ENCODE measurements around the gene MKLN1.

The MKLN1 gene

DNA sequence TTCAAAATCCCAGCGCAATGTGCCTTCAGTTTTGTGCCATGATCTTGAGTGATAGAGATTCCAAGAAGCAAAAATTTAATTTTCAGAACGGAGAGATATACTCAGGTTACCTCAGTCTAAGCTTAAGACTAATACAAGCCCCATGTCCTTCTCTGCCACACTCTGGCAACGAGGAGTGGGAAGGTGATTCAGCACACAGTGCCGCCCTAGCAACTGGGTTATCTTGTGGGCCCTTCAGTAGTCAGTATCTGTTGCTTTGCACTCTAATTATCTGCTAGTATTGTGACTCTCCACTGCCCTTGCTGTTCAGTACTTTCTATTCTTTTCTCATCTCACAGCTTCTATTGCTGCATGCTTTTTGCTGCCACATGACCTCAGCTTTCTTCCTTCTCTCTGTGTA, 39.2 kb upstream of the MKLN1 start:
- Histone ChIP-seq H3K27me3 (ENCODE audit: insufficient read depth, low read length, poor library complexity) (no peaks in the 10 kb centered on the region), H3K56ac (ENCODE audit: low read length) (no peak overlapping the region), H3K4me3 (ENCODE audit: low read length) (no peak overlapping the region), H3K27ac (ENCODE audit: low read depth, low read length) (no peak overlapping the region), H2BK15ac (replicated peaks; ENCODE audit: low read depth) (no peak overlapping the region), H3K4me2 (ENCODE audit: low read length) (no peak overlapping the region), H2BK120ac (ENCODE audit: low read depth, low read length) (no peak overlapping the region), H3K79me1 (ENCODE audit: low read length) (no peaks in the 10 kb centered on the region), H4K5ac (ENCODE audit: low read length) (no peak overlapping the region), H3K36me3 (ENCODE audit: control insufficient read depth, insufficient read depth, low read length) (no peaks in the 10 kb centered on the region), H2AK5ac (ENCODE audit: low read length) (no peak overlapping the region), H3K18ac (ENCODE audit: low read length) (no peak overlapping the region), H3K4ac (ENCODE audit: low read depth, low read length) (no peak overlapping the region), H3K4me1 (ENCODE audit: control insufficient read depth, low read depth, low read length) (no peaks in the 10 kb centered on the region), H3K23ac (ENCODE audit: low read length) (no peak overlapping the region), H3K79me2 (ENCODE audit: control insufficient read depth, insufficient read depth, low read length) (no peaks in the 10 kb centered on the region), H3K9ac (ENCODE audit: low read length) (no peak overlapping the region), H2BK5ac (ENCODE audit: low read length) (no peak overlapping the region), H4K8ac (ENCODE audit: low read depth, low read length) (no peak overlapping the region)
- no peak for DNase-seq
- WGBS (ENCODE audit: extremely low coverage, insufficient coverage, low lambda C conversion rate): no CpG with 5 or more reads among the region's 4 CpGs

GRCh38 chr7:131289051-131289450, 38.6 kb upstream of the MKLN1 start:
- no peaks in the 10 kb centered on the region for H3K36me3 ChIP-seq (ENCODE audit: control insufficient read depth, insufficient read depth, low read length)
- H3K79me2 ChIP-seq (ENCODE audit: control insufficient read depth, insufficient read depth, low read length): no peaks in the 10 kb centered on the region
- H3K27ac ChIP-seq (ENCODE audit: low read depth, low read length): no peak overlapping the region
- no peaks in the 10 kb centered on the region for H3K4me1 ChIP-seq (ENCODE audit: control insufficient read depth, low read depth, low read length)
- no peak overlapping the region for H3K4me2 ChIP-seq (ENCODE audit: low read length)
- H4K8ac ChIP-seq (ENCODE audit: low read depth, low read length): no peak overlapping the region
- H3K18ac ChIP-seq (ENCODE audit: low read length): no peak overlapping the region
- no peaks in the 10 kb centered on the region for H3K27me3 ChIP-seq (ENCODE audit: insufficient read depth, low read length, poor library complexity)
- H2BK120ac ChIP-seq (ENCODE audit: low read depth, low read length): no peak overlapping the region
- no peak overlapping the region for H2BK5ac ChIP-seq (ENCODE audit: low read length)
- H2AK5ac ChIP-seq (ENCODE audit: low read length): no peak overlapping the region
- WGBS (ENCODE audit: extremely low coverage, insufficient coverage, low lambda C conversion rate): no CpG with 5 or more reads among the region's 5 CpGs
- H3K23ac ChIP-seq (ENCODE audit: low read length): no peak overlapping the region
- no peak overlapping the region for H3K9ac ChIP-seq (ENCODE audit: low read length)
- no peak overlapping the region for H3K56ac ChIP-seq (ENCODE audit: low read length)
- H3K4ac ChIP-seq (ENCODE audit: low read depth, low read length): no peak overlapping the region
- no peak overlapping the region for H3K4me3 ChIP-seq (ENCODE audit: low read length)
- no peak for DNase-seq
- no peak overlapping the region for H4K5ac ChIP-seq (ENCODE audit: low read length)
- H2BK15ac ChIP-seq (replicated peaks; ENCODE audit: low read depth): no peak overlapping the region
- H3K79me1 ChIP-seq (ENCODE audit: low read length): no peaks in the 10 kb centered on the region

DNA sequence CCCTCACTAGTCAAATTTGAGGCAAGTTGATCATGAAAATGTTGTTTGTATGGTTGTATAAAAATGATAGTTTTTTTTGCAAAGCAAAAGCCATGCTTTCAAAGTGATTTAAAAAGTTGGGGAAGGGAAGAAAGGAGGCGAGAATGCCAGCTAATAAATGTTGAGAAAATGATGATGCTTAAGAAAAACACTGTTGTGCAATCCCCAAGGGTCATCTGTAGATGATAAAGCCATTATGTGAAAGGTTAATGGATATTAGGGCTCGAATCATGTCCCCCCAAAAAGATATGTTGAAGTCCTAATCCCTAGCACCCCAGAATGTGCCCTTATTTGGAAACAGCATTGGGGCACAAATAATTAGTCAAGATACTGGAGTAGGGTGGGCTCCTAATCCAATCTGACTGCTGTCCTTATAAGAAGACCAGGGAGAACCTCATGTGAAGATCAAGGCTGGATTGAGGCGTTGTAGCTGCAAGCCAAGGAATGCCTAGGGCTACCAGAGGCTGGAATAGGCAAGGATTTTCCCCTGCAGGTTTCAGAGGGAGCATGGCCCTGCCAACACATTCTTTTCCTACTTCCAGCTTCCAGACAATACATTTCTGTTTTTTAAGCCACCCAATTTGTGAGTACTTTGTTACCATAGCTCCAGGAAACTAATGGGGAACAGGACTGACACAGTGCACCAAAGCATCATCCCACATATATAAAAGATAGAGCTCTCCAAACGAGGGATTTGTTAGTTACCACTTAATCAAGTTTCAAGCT, 35.4 kb upstream of the MKLN1 start:
- no peak overlapping the region for H3K18ac ChIP-seq (ENCODE audit: low read length)
- H4K5ac ChIP-seq (ENCODE audit: low read length): no peak overlapping the region
- H4K8ac ChIP-seq (ENCODE audit: low read depth, low read length): no peak overlapping the region
- H3K4ac ChIP-seq (ENCODE audit: low read depth, low read length): no peak overlapping the region
- H3K79me1 ChIP-seq (ENCODE audit: low read length): no peaks in the 10 kb centered on the region
- no peak overlapping the region for H3K56ac ChIP-seq (ENCODE audit: low read length)
- H3K27me3 ChIP-seq (ENCODE audit: insufficient read depth, low read length, poor library complexity): no peaks in the 10 kb centered on the region
- no peak overlapping the region for H2BK120ac ChIP-seq (ENCODE audit: low read depth, low read length)
- no peak overlapping the region for H3K23ac ChIP-seq (ENCODE audit: low read length)
- DNase-seq: no peak
- H3K9ac ChIP-seq (ENCODE audit: low read length): no peak overlapping the region
- no peak overlapping the region for H2BK5ac ChIP-seq (ENCODE audit: low read length)
- H2AK5ac ChIP-seq (ENCODE audit: low read length): no peak overlapping the region
- H3K27ac ChIP-seq (ENCODE audit: low read depth, low read length): no peak overlapping the region
- no peak overlapping the region for H3K4me3 ChIP-seq (ENCODE audit: low read length)
- no peaks in the 10 kb centered on the region for H3K36me3 ChIP-seq (ENCODE audit: control insufficient read depth, insufficient read depth, low read length)
- H3K79me2 ChIP-seq (ENCODE audit: control insufficient read depth, insufficient read depth, low read length): no peaks in the 10 kb centered on the region
- no peaks in the 10 kb centered on the region for H3K4me1 ChIP-seq (ENCODE audit: control insufficient read depth, low read depth, low read length)
- H2BK15ac ChIP-seq (replicated peaks; ENCODE audit: low read depth): no peak overlapping the region
- WGBS (ENCODE audit: extremely low coverage, insufficient coverage, low lambda C conversion rate): no CpG with 5 or more reads among the region's 4 CpGs
- H3K4me2 ChIP-seq (ENCODE audit: low read length): no peak overlapping the region

GRCh38 chr7:131293018-131293417, 34.7 kb upstream of the MKLN1 start:
- Histone ChIP-seq H3K27me3 (ENCODE audit: insufficient read depth, low read length, poor library complexity) (no peaks in the 10 kb centered on the region), H3K23ac (ENCODE audit: low read length) (no peak overlapping the region), H2BK5ac (ENCODE audit: low read length) (no peak overlapping the region), H3K56ac (ENCODE audit: low read length) (no peak overlapping the region), H3K36me3 (ENCODE audit: control insufficient read depth, insufficient read depth, low read length) (no peaks in the 10 kb centered on the region), H3K9ac (ENCODE audit: low read length) (no peak overlapping the region), H3K4me3 (ENCODE audit: low read length) (no peak overlapping the region), H2BK15ac (replicated peaks; ENCODE audit: low read depth) (no peak overlapping the region), H3K4me1 (ENCODE audit: control insufficient read depth, low read depth, low read length) (no peaks in the 10 kb centered on the region), H3K4me2 (ENCODE audit: low read length) (no peak overlapping the region), H3K4ac (ENCODE audit: low read depth, low read length) (no peak overlapping the region), H2BK120ac (ENCODE audit: low read depth, low read length) (no peak overlapping the region), H3K18ac (ENCODE audit: low read length) (no peak overlapping the region), H3K79me1 (ENCODE audit: low read length) (no peaks in the 10 kb centered on the region), H3K27ac (ENCODE audit: low read depth, low read length) (no peak overlapping the region), H2AK5ac (ENCODE audit: low read length) (no peak overlapping the region), H4K8ac (ENCODE audit: low read depth, low read length) (no peak overlapping the region), H4K5ac (ENCODE audit: low read length) (no peak overlapping the region), H3K79me2 (ENCODE audit: control insufficient read depth, insufficient read depth, low read length) (no peaks in the 10 kb centered on the region)
- DNase-seq: no peak
- WGBS (ENCODE audit: extremely low coverage, insufficient coverage, low lambda C conversion rate): no CpG with 5 or more reads among the region's 1 CpG

- Histone ChIP-seq H3K9ac (ENCODE audit: low read length) (no peak overlapping the region), H2BK120ac (ENCODE audit: low read depth, low read length) (no peak overlapping the region), H2BK5ac (ENCODE audit: low read length) (no peak overlapping the region), H3K4ac (ENCODE audit: low read depth, low read length) (no peak overlapping the region), H3K27me3 (ENCODE audit: insufficient read depth, low read length, poor library complexity) (no peaks in the 10 kb centered on the region), H3K18ac (ENCODE audit: low read length) (no peak overlapping the region), H3K79me2 (ENCODE audit: control insufficient read depth, insufficient read depth, low read length) (no peaks in the 10 kb centered on the region), H3K79me1 (ENCODE audit: low read length) (no peaks in the 10 kb centered on the region), H3K23ac (ENCODE audit: low read length) (no peak overlapping the region), H3K36me3 (ENCODE audit: control insufficient read depth, insufficient read depth, low read length) (no peaks in the 10 kb centered on the region), H3K4me2 (ENCODE audit: low read length) (no peak overlapping the region), H3K27ac (ENCODE audit: low read depth, low read length) (no peak overlapping the region), H3K4me3 (ENCODE audit: low read length) (no peak overlapping the region), H3K4me1 (ENCODE audit: control insufficient read depth, low read depth, low read length) (no peaks in the 10 kb centered on the region), H2BK15ac (replicated peaks; ENCODE audit: low read depth) (no peak overlapping the region), H4K8ac (ENCODE audit: low read depth, low read length) (no peak overlapping the region), H2AK5ac (ENCODE audit: low read length) (no peak overlapping the region), H3K56ac (ENCODE audit: low read length) (no peak overlapping the region), H4K5ac (ENCODE audit: low read length) (no peak overlapping the region)
- no peak for DNase-seq
- WGBS (ENCODE audit: extremely low coverage, insufficient coverage, low lambda C conversion rate): no CpG with 5 or more reads among the region's 3 CpGs
Measured at GRCh38 chr7:131294553-131294952, 33.1 kb upstream of the MKLN1 start.

DNA sequence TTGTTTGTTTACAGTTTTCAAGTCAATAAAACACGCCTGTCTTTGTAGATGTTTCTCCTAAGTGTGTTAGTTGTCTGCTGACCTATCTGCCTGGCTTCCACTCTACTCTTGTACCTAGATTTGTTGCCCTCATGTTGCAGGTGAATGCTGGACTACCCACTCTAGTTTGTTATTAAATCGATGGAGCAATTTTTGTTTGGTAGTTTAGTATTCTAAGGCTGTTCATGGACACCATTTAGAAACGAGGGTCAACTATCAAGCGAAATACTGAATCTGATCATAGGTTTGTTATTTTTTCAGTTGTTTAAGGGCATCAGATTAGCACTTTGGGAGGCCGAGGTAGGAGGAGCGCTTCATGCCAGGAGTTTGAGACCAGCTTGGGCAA, 29.1 kb upstream of the MKLN1 start:
- H3K4me1 ChIP-seq (ENCODE audit: control insufficient read depth, low read depth, low read length): no peaks in the 10 kb centered on the region
- H3K27me3 ChIP-seq (ENCODE audit: insufficient read depth, low read length, poor library complexity): no peaks in the 10 kb centered on the region
- no peak overlapping the region for H3K18ac ChIP-seq (ENCODE audit: low read length)
- H3K23ac ChIP-seq (ENCODE audit: low read length): no peak overlapping the region
- no peaks in the 10 kb centered on the region for H3K36me3 ChIP-seq (ENCODE audit: control insufficient read depth, insufficient read depth, low read length)
- H3K4ac ChIP-seq (ENCODE audit: low read depth, low read length): no peak overlapping the region
- H4K8ac ChIP-seq (ENCODE audit: low read depth, low read length): no peak overlapping the region
- no peak overlapping the region for H2AK5ac ChIP-seq (ENCODE audit: low read length)
- no peak overlapping the region for H2BK5ac ChIP-seq (ENCODE audit: low read length)
- no peak overlapping the region for H3K9ac ChIP-seq (ENCODE audit: low read length)
- no peaks in the 10 kb centered on the region for H3K79me1 ChIP-seq (ENCODE audit: low read length)
- WGBS (ENCODE audit: extremely low coverage, insufficient coverage, low lambda C conversion rate): no CpG with 5 or more reads among the region's 6 CpGs
- DNase-seq: no peak
- no peak overlapping the region for H2BK15ac ChIP-seq (replicated peaks; ENCODE audit: low read depth)
- H3K79me2 ChIP-seq (ENCODE audit: control insufficient read depth, insufficient read depth, low read length): no peaks in the 10 kb centered on the region
- no peak overlapping the region for H3K4me3 ChIP-seq (ENCODE audit: low read length)
- no peak overlapping the region for H3K56ac ChIP-seq (ENCODE audit: low read length)
- H3K27ac ChIP-seq (ENCODE audit: low read depth, low read length): no peak overlapping the region
- no peak overlapping the region for H4K5ac ChIP-seq (ENCODE audit: low read length)
- H3K4me2 ChIP-seq (ENCODE audit: low read length): no peak overlapping the region
- no peak overlapping the region for H2BK120ac ChIP-seq (ENCODE audit: low read depth, low read length)
